HS-27A (cell line): ENCODE data around the gene ZBTB1.
"Not testable (repeated sequence)": the region's sequence is repeated elsewhere in the genome, so short reads cannot be mapped to it uniquely, and the experiment has no call there.

Experiments used
- DNase-seq: peaks from one replicate; pipeline ENCODE4 v3.0.0-alpha.2; 2012; ENCODE audit warnings: low read depth, missing footprints

Gene ZBTB1

GRCh38 chr14:64496764-64497163 lies 7.8 kb upstream of the ZBTB1 start:
- DNase-seq = no peak

- no peak for DNase-seq
Measured at GRCh38 chr14:64500088-64500487, 4.5 kb upstream of the ZBTB1 start.

GRCh38 chr14:64501411-64502171 lies 3.0 kb upstream of the ZBTB1 start:
- DNase-seq = no peak

- DNase-seq = no peak
Measured at GRCh38 chr14:64502456-64502855, 2.1 kb upstream of the ZBTB1 start.

GRCh38 chr14:64502887-64503433 lies 1.6 kb upstream of the ZBTB1 start:
- no peak for DNase-seq

- peak; percentile 77 for DNase-seq
Measured at GRCh38 chr14:64503434-64504309, 898 bp upstream of the ZBTB1 start, which contains the start of gene ZBTB25. TSS of gene ZBTB25 (minus strand) at chr14:64503838. CDS start at chr14:64490533, 13,305 bp downstream.

GRCh38 chr14:64504897-64505794 lies 576 bp downstream of the ZBTB1 start:
- DNase-seq = no peak

- DNase-seq = no peak
Measured at GRCh38 chr14:64506721-64507120, 2.2 kb downstream of the ZBTB1 start.

GRCh38 chr14:64507376-64508156 lies 3.0 kb downstream of the ZBTB1 start:
- no peak for DNase-seq

- no peak for DNase-seq
Measured at GRCh38 chr14:64508215-64508776, 3.7 kb downstream of the ZBTB1 start.

- DNase-seq = no peak
Measured at GRCh38 chr14:64509036-64509435, 4.5 kb downstream of the ZBTB1 start.

- DNase-seq = no peak
Measured at GRCh38 chr14:64510825-64511671, 6.5 kb downstream of the ZBTB1 start.

GRCh38 chr14:64513271-64513670 lies 8.7 kb downstream of the ZBTB1 start:
- no peak for DNase-seq

GRCh38 chr14:64515053-64515452 lies 10.5 kb downstream of the ZBTB1 start:
- DNase-seq = no peak

GRCh38 chr14:64516969-64517368 lies 12.4 kb downstream of the ZBTB1 start:
- no peak for DNase-seq

- not testable (repeated sequence) for DNase-seq
Measured at GRCh38 chr14:64517667-64518066, 13.1 kb downstream of the ZBTB1 start.

- DNase-seq = no peak
Measured at GRCh38 chr14:64518229-64518628, 13.7 kb downstream of the ZBTB1 start.

GRCh38 chr14:64520699-64521098 lies 16.1 kb downstream of the ZBTB1 start:
- no peak for DNase-seq

- no peak for DNase-seq
Measured at GRCh38 chr14:64522591-64523355, 18.2 kb downstream of the ZBTB1 start.
